IPS-11a (cell line): Measurements from ENCODE around the gene ALPP.
"Not testable (repeated sequence)": the region's sequence is repeated elsewhere in the genome, so short reads cannot be mapped to it uniquely, and the experiment has no call there.

Source experiments
- H3K4me3 ChIP-seq: one replicate; pipeline ENCODE4 v1.5.1; 2013; ENCODE audit warnings: low read depth, low read length, control low read depth

The ALPP gene

GRCh38 chr2:232381204-232382031, 2.9 kb downstream of the ALPP start:
- not testable (repeated sequence) for H3K4me3 ChIP-seq

- no peak overlapping the region for H3K4me3 ChIP-seq
These were observed 4.0 kb downstream of the ALPP start for GRCh38 chr2:232382331-232383225.

GRCh38 chr2:232384466-232384865, 5.9 kb downstream of the ALPP start:
- no peak overlapping the region for H3K4me3 ChIP-seq

GRCh38 chr2:232385058-232385457, 6.5 kb downstream of the ALPP start:
- not testable (repeated sequence) for H3K4me3 ChIP-seq

GRCh38 chr2:232385660-232386489, 7.3 kb downstream of the ALPP start:
- H3K4me3 ChIP-seq = peak overlapping the region; percentile 42

- peak overlapping the region; percentile 42 for H3K4me3 ChIP-seq
These were observed 7.9 kb downstream of the ALPP start for GRCh38 chr2:232386490-232386739.

GRCh38 chr2:232386740-232387450, 8.3 kb downstream of the ALPP start:
- peak overlapping the region; percentile 42 for H3K4me3 ChIP-seq

- peak overlapping the region; percentile 42 for H3K4me3 ChIP-seq
These were observed 9.1 kb downstream of the ALPP start for GRCh38 chr2:232387451-232388171.

- H3K4me3 ChIP-seq = peak overlapping the region; percentile 24
These were observed 9.9 kb downstream of the ALPP start for GRCh38 chr2:232388324-232388891.

GRCh38 chr2:232389327-232389726, 10.8 kb downstream of the ALPP start:
- H3K4me3 ChIP-seq = no peak overlapping the region

GRCh38 chr2:232390661-232391060, 12.1 kb downstream of the ALPP start:
- H3K4me3 ChIP-seq = no peak overlapping the region

- no peak overlapping the region for H3K4me3 ChIP-seq
These were observed 15.0 kb downstream of the ALPP start for GRCh38 chr2:232393556-232393955.

GRCh38 chr2:232394431-232394830, 15.9 kb downstream of the ALPP start:
- H3K4me3 ChIP-seq = not testable (repeated sequence)

GRCh38 chr2:232395586-232395985, 17.0 kb downstream of the ALPP start:
- H3K4me3 ChIP-seq = no peak overlapping the region

- no peak overlapping the region for H3K4me3 ChIP-seq
These were observed 18.1 kb downstream of the ALPP start for GRCh38 chr2:232396683-232397082.

- H3K4me3 ChIP-seq = no peak overlapping the region
These were observed 19.9 kb downstream of the ALPP start for GRCh38 chr2:232398293-232399034.

GRCh38 chr2:232400256-232401015, 21.9 kb downstream of the ALPP start:
- no peak overlapping the region for H3K4me3 ChIP-seq

- no peak overlapping the region for H3K4me3 ChIP-seq
These were observed 24.0 kb downstream of the ALPP start for GRCh38 chr2:232402518-232402917.
